GM12873 (cell line): ENCODE data around the gene TCERG1.

ENCODE experiments used
- TF ChIP-seq, protein P1 (sequence below): IDR thresholded peaks from 2 replicates; pipeline ENCODE4 v1.5.1; 2012; ENCODE audit warnings: low read depth, mild to moderate bottlenecking, moderate library complexity, low read length, control low read depth; ENCODE audit not compliant: insufficient read depth; ENCODE audit errors: missing control alignments

The TCERG1 gene

GRCh38 chr5:146446861-146447733 lies at the start of gene TCERG1:
Gene TCERG1, plus strand, starts transcription at chr5:146447333. Its CDS starts 17 bp downstream, at chr5:146447350.
- TF ChIP-seq, protein P1, sequence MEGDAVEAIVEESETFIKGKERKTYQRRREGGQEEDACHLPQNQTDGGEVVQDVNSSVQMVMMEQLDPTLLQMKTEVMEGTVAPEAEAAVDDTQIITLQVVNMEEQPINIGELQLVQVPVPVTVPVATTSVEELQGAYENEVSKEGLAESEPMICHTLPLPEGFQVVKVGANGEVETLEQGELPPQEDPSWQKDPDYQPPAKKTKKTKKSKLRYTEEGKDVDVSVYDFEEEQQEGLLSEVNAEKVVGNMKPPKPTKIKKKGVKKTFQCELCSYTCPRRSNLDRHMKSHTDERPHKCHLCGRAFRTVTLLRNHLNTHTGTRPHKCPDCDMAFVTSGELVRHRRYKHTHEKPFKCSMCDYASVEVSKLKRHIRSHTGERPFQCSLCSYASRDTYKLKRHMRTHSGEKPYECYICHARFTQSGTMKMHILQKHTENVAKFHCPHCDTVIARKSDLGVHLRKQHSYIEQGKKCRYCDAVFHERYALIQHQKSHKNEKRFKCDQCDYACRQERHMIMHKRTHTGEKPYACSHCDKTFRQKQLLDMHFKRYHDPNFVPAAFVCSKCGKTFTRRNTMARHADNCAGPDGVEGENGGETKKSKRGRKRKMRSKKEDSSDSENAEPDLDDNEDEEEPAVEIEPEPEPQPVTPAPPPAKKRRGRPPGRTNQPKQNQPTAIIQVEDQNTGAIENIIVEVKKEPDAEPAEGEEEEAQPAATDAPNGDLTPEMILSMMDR, result peak; percentile 80

- TF ChIP-seq, protein P1, result no peak
Observed at GRCh38 chr5:146398826-146399225, 48.3 kb upstream of the TCERG1 start.

- TF ChIP-seq, protein P1, result no peak
Observed at GRCh38 chr5:146399481-146399880, 47.7 kb upstream of the TCERG1 start.

DNA sequence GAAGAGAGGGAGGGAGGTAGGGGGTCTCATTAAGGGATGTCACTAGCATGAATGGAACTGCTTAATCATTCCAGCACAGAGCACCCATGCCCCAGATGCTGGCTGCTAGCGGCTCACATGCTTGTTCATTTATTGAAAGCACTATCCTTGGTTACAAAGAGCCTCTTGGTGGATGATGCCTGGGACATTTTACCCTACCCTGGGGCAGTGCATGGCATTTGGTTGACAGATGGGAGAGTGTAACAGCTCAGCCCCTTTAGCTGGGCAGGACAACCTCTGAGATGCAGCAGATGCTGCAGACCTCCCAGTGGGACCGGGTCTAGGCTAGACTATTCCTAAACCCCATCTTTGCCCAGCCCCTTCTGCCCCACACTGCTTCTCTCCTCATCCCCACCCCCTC lies 46.9 kb upstream of the TCERG1 start:
- TF ChIP-seq, protein P1, result no peak

DNA sequence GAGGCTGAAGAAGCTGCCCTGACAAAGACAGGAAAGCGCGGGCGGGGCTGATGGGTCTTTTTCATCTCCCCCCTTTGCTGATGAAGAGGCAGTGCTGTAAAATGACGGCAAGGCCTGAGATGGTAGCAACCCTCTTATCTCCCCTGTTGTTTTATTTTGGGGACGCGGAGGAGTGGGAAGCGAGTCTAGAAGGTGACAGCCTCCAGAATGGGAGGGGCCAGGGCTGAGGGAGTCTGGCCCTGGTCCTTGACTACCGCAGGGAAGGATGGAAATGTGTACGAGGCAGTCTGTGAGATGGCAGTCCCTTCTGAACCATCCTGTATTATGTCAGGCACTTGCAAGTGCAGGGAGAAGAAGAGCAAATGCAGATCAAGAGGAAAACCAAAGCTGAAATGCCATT lies 46.1 kb upstream of the TCERG1 start:
- TF ChIP-seq, protein P1, result no peak

DNA sequence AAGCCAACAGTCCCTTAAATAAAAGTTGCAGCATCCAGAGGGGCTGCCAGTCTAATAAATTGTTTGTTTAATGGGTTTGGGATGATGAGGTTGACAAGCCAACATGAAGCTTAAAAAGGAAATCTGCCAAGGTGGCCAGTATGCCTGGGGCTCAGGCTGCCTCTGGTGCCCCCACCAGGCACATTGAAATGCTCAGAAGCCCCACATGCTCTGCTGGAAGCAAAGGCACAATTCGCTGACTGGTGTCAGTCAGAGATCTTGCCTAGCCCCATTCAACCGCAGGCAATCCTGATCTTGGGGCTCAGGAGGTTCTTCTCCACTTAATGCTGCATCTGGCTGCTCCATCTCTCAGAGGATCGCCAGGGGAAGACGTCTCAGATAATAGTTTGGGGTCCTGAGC lies 44.2 kb upstream of the TCERG1 start:
- TF ChIP-seq, protein P1, result no peak

DNA sequence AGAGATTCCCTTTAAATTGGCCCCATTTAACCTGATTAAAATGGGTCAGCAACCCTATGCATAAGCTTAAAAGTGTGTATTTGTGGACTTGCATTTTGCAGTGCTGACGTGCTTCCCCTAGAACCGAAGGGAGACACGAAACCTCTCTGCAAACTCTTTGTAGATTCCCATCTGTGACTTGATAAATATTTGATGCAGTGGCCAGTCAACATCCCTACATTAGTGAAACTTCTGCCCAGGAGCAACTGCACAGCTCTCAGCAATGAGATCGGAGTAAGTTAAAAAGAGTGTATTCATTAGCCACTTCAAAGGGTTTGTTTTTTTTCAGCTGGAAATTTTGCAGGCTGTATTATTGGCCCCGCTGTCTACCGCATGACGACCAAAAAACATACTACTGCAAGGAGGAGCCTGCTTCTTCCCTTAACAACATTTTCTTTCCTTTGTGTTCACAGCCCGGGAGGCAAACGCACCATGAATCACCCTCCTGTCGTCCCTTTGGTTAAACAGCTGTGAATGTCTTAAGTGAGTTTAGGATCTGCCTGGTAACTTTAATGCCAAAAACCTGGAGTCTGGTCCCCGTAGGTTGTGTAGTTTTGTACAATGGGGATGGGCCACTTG lies 38.0 kb upstream of the TCERG1 start:
- TF ChIP-seq, protein P1, result no peak
